HUES64 (cell line): ENCODE measurements around the gene ZNF729. TPM values are rescaled to one million over a fixed set of nuclear protein-coding genes. Genes with fewer than 3 reads are reported as not detected.
A peak's percentile ranks its signal among the peaks of the same experiment; 100 is the strongest.
"Not testable (repeated sequence)": the region's sequence is repeated elsewhere in the genome, so short reads cannot be mapped to it uniquely, and the experiment has no call there.

ENCODE experiments used
- H3K27ac ChIP-seq: 2 replicates; pipeline ENCODE4 v1.7.0; 2013; ENCODE audit warnings: low read depth, low read length, inconsistent platforms
- H3K27me3 ChIP-seq: 2 replicates; pipeline ENCODE4 v1.6.1; 2013; ENCODE audit warnings: mild to moderate bottlenecking, low read length; ENCODE audit not compliant: insufficient read depth
- H3K36me3 ChIP-seq: 2 replicates; pipeline ENCODE4 v1.6.1; 2013; ENCODE audit warnings: mild to moderate bottlenecking, low read length; ENCODE audit not compliant: insufficient read depth
- H3K4me1 ChIP-seq: 2 replicates; pipeline ENCODE4 v1.6.1; 2013; ENCODE audit warnings: mild to moderate bottlenecking, low read length, moderate library complexity; ENCODE audit not compliant: insufficient read depth
- H3K4me3 ChIP-seq: 2 replicates; pipeline ENCODE4 v1.5.1; 2013; ENCODE audit warnings: mild to moderate bottlenecking, low read length, moderate library complexity
- H3K9ac ChIP-seq: 2 replicates; pipeline ENCODE4 v1.6.1; 2013; ENCODE audit warnings: mild to moderate bottlenecking, low read depth, low read length
- H3K9me3 ChIP-seq: 2 replicates; pipeline ENCODE4 v1.6.1; 2013; ENCODE audit warnings: low read depth, low read length; ENCODE audit not compliant: insufficient read depth
- WGBS: fragments of 150-250, 120-280 bp; methylation state at CpG from one replicate; pipeline ENCODE4 v1.1.7; 2013; ENCODE audit warnings: missing lambda C conversion rate; 5-methylcytosine and 5-hydroxymethylcytosine counted together
- polyA plus RNA-seq, 2 experiments: library from polyadenylated mRNA; stranded (reverse); fragments of 50-300 nt; gene quantifications; one replicate each; pipeline ENCODE4 v1.2.3, GENCODE V29; 2013

Gene ZNF729
- not detected for polyA plus RNA-seq (2013, experiment 1 of 2)
- polyA plus RNA-seq (2013, experiment 2 of 2), result not detected

GRCh38 chr19:22286151-22286810, at the start of gene ZNF729:
TSS of gene ZNF729 (plus strand) at chr19:22286441. CDS start at chr19:22286526, 85 bp downstream.
- 93% methylated on average over 32 of the region's 32 CpGs for WGBS
- peaks cover 78% of the 10 kb centered on the region for H3K9me3 ChIP-seq
- H3K4me3 ChIP-seq, result peak within 1 kb of the TSS; percentile 13; the same call in 1 of the 2 replicates
- no peaks in the 10 kb centered on the region for H3K4me1 ChIP-seq
- H3K36me3 ChIP-seq, result no peaks in the 10 kb centered on the region
- H3K27ac ChIP-seq, result no peak within 1 kb of the TSS
- no peak within 1 kb of the TSS for H3K9ac ChIP-seq
- H3K27me3 ChIP-seq, result no peaks in the 10 kb centered on the region

DNA sequence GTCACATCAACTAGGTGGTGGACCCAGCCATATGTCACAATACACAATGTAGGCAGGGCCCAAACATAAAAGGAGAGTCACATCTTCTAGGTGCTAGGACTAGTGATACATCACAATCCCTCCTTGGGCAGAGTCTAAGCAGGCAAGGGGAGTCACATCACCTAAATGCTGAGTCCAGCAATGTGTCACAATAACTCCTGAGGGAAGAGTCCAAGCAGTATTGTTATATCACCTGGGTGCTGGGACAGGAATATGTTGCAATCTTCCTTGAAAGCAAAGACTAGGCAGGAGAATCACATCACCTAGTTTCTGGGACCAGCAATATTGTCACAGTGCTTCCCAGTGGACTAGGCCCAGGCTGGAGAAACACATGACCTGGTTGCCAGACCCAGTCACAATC, 29.4 kb upstream of the ZNF729 start:
- H3K27ac ChIP-seq, result no peak overlapping the region
- H3K9ac ChIP-seq, result no peak overlapping the region
- H3K27me3 ChIP-seq, result no peaks in the 10 kb centered on the region
- H3K4me1 ChIP-seq, result no peaks in the 10 kb centered on the region
- H3K36me3 ChIP-seq, result no peaks in the 10 kb centered on the region
- H3K9me3 ChIP-seq, result peaks cover 91% of the 10 kb centered on the region
- H3K4me3 ChIP-seq, result no peak overlapping the region

- whole genome bisulfite sequencing, result 75% methylated on average over 2 of the region's 2 CpGs
- Histone ChIP-seq H3K4me1 (no peaks in the 10 kb centered on the region), H3K36me3 (no peaks in the 10 kb centered on the region), H3K9me3 (peaks cover 91% of the 10 kb centered on the region), H3K27me3 (no peaks in the 10 kb centered on the region), H3K4me3 (no peak overlapping the region), H3K9ac (no peak overlapping the region), H3K27ac (no peak overlapping the region)
Measured at GRCh38 chr19:22257381-22257780, 28.9 kb upstream of the ZNF729 start.

- H3K9me3 ChIP-seq, result peaks cover 90% of the 10 kb centered on the region
Measured at GRCh38 chr19:22257916-22258315, 28.3 kb upstream of the ZNF729 start.

GRCh38 chr19:22260499-22260898, 25.7 kb upstream of the ZNF729 start:
- 82% methylated on average over 2 of the region's 2 CpGs for WGBS

More at GRCh38 chr19:22257916-22258315, 28.3 kb upstream of the ZNF729 start:
- no peaks in the 10 kb centered on the region for H3K4me1 ChIP-seq
- no peaks in the 10 kb centered on the region for H3K27me3 ChIP-seq
- no peaks in the 10 kb centered on the region for H3K36me3 ChIP-seq
- no peak overlapping the region for H3K27ac ChIP-seq
- H3K4me3 ChIP-seq, result no peak overlapping the region
- no peak overlapping the region for H3K9ac ChIP-seq

DNA sequence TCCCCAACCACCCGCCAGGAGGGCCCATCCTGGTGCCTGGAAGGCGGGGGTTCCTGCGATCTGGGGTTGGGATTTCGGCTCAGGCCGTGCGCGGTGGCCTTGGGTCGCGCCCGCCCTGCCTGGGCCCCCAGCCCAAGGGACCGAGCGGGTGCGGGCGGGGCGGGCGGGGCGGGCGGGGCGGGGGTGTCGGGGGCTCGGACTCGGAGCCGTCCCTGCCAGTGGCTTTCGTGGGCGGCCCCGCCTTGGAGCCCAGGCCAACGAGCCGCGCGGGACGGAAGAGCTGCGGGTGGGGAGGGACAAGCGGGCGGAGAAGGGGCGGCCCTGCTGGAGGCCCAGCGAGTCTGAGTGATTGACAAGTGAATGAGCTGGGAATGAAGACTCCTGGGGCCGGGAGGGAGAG, 24.6 kb upstream of the ZNF729 start:
- Histone ChIP-seq H3K9ac (no peak overlapping the region), H3K36me3 (no peaks in the 10 kb centered on the region), H3K27me3 (no peaks in the 10 kb centered on the region), H3K4me3 (no peak overlapping the region), H3K4me1 (no peaks in the 10 kb centered on the region), H3K27ac (no peak overlapping the region), H3K9me3 (peaks cover 88% of the 10 kb centered on the region)
- 93% methylated on average over 37 of the region's 37 CpGs for WGBS

More at GRCh38 chr19:22260499-22260898, 25.7 kb upstream of the ZNF729 start:
- Histone ChIP-seq H3K27ac (no peak overlapping the region), H3K4me1 (no peaks in the 10 kb centered on the region), H3K36me3 (no peaks in the 10 kb centered on the region), H3K4me3 (no peak overlapping the region), H3K9ac (no peak overlapping the region), H3K27me3 (no peaks in the 10 kb centered on the region), H3K9me3 (peaks cover 89% of the 10 kb centered on the region)

DNA sequence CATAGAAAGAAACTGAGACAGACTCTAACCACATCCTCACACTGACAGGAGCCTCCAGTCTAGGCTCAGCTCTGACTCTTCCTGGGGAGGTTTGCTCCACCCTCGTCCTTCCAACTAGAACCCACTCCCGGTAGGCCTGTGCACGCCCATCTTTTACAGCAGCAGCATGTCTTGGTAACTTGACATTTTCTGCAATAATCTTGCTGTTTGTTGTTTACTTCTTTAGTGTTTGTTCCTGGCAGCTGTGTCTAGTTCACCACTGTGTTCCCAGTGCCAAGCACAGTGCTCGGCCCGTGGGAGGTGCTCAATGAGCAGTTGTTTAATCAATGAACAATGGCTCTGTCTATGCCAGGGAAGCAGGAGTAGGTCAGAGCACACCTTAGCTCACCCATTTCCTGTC, 23.1 kb upstream of the ZNF729 start:
- Histone ChIP-seq H3K4me1 (no peaks in the 10 kb centered on the region), H3K36me3 (no peaks in the 10 kb centered on the region), H3K27ac (no peak overlapping the region), H3K9ac (no peak overlapping the region), H3K9me3 (peaks cover 87% of the 10 kb centered on the region), H3K4me3 (no peak overlapping the region), H3K27me3 (no peaks in the 10 kb centered on the region)
- WGBS, result 81% methylated on average over 5 of the region's 5 CpGs

DNA sequence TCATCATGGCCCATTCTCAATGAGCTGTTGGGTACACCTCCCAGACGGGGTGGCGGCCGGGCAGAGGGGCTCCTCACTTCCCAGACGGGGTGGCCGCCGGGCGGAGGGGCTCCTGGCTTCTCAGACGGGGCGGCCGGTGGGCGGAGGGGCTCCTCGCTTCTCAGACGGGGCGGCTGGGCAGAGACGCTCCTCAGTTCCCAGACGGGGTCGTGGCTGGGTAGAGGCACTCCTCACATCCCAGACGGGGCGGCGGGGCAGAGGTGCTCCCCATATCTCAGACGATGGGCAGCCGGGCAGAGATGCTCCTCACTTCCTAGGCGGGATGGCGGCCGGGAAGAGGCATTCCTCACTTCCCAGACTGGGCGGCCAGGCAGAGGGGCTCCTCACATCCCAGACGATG, 35.3 kb downstream of the ZNF729 start:
- H3K4me3 ChIP-seq, H3K36me3 ChIP-seq, H3K27me3 ChIP-seq, H3K9ac ChIP-seq, H3K4me1 ChIP-seq, H3K27ac ChIP-seq: not testable (repeated sequence)
- H3K9me3 ChIP-seq, result peaks cover 87% of the 10 kb centered on the region
- 90% methylated on average over 27 of the region's 27 CpGs for WGBS

DNA sequence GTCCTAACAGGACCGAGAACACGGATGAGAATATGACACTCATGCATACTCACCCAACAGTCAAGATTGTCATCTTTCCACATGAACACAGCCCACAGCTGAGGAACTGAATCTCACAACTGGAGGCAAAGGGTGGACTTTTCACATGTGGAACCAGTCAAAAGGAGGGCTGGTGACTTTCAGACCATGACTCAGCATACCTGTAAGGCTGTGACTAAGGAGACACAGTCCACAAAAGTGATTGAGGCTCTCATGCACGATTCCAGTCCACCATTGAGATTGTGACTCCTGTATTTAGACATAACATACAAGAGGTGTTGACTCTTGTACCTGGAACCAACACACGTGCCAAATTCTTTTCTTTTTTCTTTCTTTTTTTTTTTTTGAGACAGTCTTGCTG, 40.0 kb downstream of the ZNF729 start:
- WGBS, result 63% methylated on average over 4 of the region's 4 CpGs
- no peak overlapping the region for H3K27ac ChIP-seq
- no peaks in the 10 kb centered on the region for H3K4me1 ChIP-seq
- peaks cover 94% of the 10 kb centered on the region for H3K9me3 ChIP-seq
- H3K4me3 ChIP-seq, result no peak overlapping the region
- H3K9ac ChIP-seq, result no peak overlapping the region
- H3K27me3 ChIP-seq, result no peaks in the 10 kb centered on the region
- H3K36me3 ChIP-seq, result no peaks in the 10 kb centered on the region

GRCh38 chr19:22327321-22327720, 41.1 kb downstream of the ZNF729 start:
- Histone ChIP-seq H3K27ac (no peak overlapping the region), H3K36me3 (no peaks in the 10 kb centered on the region), H3K4me1 (no peaks in the 10 kb centered on the region), H3K9ac (no peak overlapping the region), H3K9me3 (peaks cover 100% of the 10 kb centered on the region), H3K27me3 (no peaks in the 10 kb centered on the region), H3K4me3 (no peak overlapping the region)
- 55% methylated on average over 3 of the region's 3 CpGs for WGBS

GRCh38 chr19:22331521-22331920, 45.3 kb downstream of the ZNF729 start:
- no peak overlapping the region for H3K9ac ChIP-seq
- 86% methylated on average over 3 of the region's 3 CpGs for WGBS

GRCh38 chr19:22332924-22333323, 46.7 kb downstream of the ZNF729 start:
- Histone ChIP-seq H3K9me3 (peaks cover 94% of the 10 kb centered on the region), H3K4me1 (no peaks in the 10 kb centered on the region), H3K36me3 (no peaks in the 10 kb centered on the region), H3K4me3 (no peak overlapping the region), H3K27ac (no peak overlapping the region), H3K27me3 (no peaks in the 10 kb centered on the region), H3K9ac (no peak overlapping the region)

More at GRCh38 chr19:22331521-22331920, 45.3 kb downstream of the ZNF729 start:
- H3K27ac ChIP-seq, result no peak overlapping the region
- H3K9me3 ChIP-seq, result peaks cover 98% of the 10 kb centered on the region
- H3K36me3 ChIP-seq, result no peaks in the 10 kb centered on the region
- no peaks in the 10 kb centered on the region for H3K4me1 ChIP-seq
- no peaks in the 10 kb centered on the region for H3K27me3 ChIP-seq
- no peak overlapping the region for H3K4me3 ChIP-seq
